Measurements from ENCODE around the gene LCN6. TPM values are rescaled to one million over a fixed set of nuclear protein-coding genes. Genes with fewer than 3 reads are reported as not detected.

Gene LCN6
- total RNA-seq, 4 donors from 2014 or later: 14.2 to 70.0 (median 42.9) TPM

DNA sequence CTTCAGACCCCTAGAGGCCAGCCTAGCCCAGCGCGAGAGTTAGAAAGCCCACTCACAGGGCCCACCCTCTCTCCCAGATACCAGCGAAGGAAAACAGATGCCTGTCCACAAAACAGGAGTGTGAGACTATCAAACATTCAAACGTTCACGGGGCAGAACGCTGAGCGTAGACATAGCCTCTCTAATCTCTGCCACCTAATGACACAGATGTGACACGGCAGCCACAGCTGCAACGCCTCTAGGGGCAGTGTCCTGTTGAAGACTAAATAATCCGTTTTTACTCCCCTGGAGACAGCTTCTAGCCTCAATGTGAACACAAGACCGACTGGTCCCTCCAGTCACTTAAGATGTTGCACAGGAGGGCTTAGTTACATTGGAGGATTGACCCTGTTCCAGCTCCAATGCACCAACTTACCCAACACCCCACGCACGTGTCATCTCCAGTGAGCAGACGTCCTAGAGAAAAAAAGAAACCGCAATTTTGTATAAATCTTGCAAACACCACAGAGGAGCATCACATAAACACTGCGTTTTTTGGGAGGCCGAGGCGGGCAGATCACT is 21.6 kb downstream of the LCN6 start:
- H3K27me3 ChIP-seq: no peaks in the 10 kb centered on the region
- peaks cover 0 to 68% (median 25%) of the 10 kb centered on the region in 4 donors for H3K4me1 ChIP-seq
- peaks cover 0 to 51% (median 21%) of the 10 kb centered on the region in 3 donors for H3K36me3 ChIP-seq
- DNase-seq (ENCODE audit: low spot score in 2 of 2): no peak
- H3K27ac ChIP-seq: peak overlapping the region in 1 of 4 donors; percentile 45
- H3K9me3 ChIP-seq: no peaks in the 10 kb centered on the region
- TF ChIP-seq, protein P1, sequence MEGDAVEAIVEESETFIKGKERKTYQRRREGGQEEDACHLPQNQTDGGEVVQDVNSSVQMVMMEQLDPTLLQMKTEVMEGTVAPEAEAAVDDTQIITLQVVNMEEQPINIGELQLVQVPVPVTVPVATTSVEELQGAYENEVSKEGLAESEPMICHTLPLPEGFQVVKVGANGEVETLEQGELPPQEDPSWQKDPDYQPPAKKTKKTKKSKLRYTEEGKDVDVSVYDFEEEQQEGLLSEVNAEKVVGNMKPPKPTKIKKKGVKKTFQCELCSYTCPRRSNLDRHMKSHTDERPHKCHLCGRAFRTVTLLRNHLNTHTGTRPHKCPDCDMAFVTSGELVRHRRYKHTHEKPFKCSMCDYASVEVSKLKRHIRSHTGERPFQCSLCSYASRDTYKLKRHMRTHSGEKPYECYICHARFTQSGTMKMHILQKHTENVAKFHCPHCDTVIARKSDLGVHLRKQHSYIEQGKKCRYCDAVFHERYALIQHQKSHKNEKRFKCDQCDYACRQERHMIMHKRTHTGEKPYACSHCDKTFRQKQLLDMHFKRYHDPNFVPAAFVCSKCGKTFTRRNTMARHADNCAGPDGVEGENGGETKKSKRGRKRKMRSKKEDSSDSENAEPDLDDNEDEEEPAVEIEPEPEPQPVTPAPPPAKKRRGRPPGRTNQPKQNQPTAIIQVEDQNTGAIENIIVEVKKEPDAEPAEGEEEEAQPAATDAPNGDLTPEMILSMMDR (IDR thresholded peaks at IDR 0.05): peak in 2 of 5 experiments; percentile 12 to 22
- TF ChIP-seq POLR2A (IDR thresholded peaks at IDR 0.05): no peak
- H3K4me3 ChIP-seq: peak overlapping the region; percentile 64 to 95 (median 76)
- 18 to 23% methylated on average over 18 of the region's 18 CpGs for WGBS, 2 donors

DNA sequence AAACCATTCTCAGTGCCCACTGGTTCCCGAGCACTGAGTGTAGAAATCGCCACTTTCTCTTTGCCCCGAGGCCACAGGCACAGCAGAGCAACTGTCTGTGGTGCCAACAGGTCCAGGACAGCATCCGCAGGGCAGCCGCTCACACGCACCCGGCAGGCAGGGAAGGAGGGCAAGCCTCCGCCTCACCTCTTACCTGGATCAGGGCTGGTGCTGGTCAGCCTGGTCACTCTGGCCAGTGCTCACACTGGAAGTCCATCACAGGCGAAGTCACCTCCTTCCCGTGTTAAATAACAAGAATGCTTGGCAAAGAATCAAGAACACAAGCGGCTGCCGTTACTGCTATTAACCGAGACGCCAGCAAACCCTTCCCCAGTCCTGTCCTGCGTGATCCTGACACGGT is 22.2 kb downstream of the LCN6 start:
- 73 to 75% methylated on average over 16 of the region's 16 CpGs for WGBS, 2 donors
- Histone ChIP-seq H3K4me3 (peak overlapping the region in 2 of 4 donors; percentile 64 to 95), H3K9me3 (no peaks in the 10 kb centered on the region), H3K27me3 (no peaks in the 10 kb centered on the region), H3K27ac (peak overlapping the region in 1 of 4 donors; percentile 45), H3K4me1 (peaks cover 0 to 74% (median 25%) of the 10 kb centered on the region in 4 donors), H3K36me3 (peaks cover 0 to 57% (median 21%) of the 10 kb centered on the region in 3 donors)
- TF ChIP-seq EP300 (IDR thresholded peaks at IDR 0.05) (no peak), POLR2A (IDR thresholded peaks at IDR 0.05) (no peak)
- DNase-seq (ENCODE audit: low spot score in 2 of 2): no peak

DNA sequence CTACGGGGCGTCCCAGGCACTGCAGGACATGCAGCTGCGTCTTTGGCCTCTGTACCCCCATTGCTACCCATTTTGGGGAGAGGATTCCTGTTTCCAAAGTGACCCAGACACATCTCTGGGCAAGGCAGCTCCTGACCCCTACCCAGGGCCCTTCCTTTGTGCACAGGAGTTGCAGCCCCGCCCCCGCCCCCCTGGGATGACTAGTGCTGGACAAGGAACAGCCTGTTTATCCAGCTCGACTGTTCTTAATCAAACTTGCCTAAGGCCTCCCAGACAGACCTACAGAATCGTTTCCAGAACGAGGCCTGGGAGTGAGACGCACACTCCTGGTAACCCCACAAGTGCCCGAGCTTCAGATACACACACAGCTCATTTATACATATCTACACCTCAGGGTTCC is 22.7 kb downstream of the LCN6 start:
- Histone ChIP-seq H3K4me1 (peaks cover 0 to 79% (median 27%) of the 10 kb centered on the region in 4 donors), H3K9me3 (no peaks in the 10 kb centered on the region), H3K27ac (peak overlapping the region in 1 of 4 donors; percentile 45), H3K36me3 (peaks cover 0 to 61% (median 21%) of the 10 kb centered on the region in 3 donors), H3K27me3 (no peaks in the 10 kb centered on the region), H3K4me3 (peak overlapping the region in 1 of 4 donors; percentile 95)
- TF ChIP-seq POLR2A (IDR thresholded peaks at IDR 0.05) (no peak), EP300 (IDR thresholded peaks at IDR 0.05) (no peak)
- TF ChIP-seq, protein P1 (IDR thresholded peaks at IDR 0.05): no peak
- no peak for DNase-seq (ENCODE audit: low spot score in 2 of 2)
- 68 to 71% methylated on average over 10 of the region's 10 CpGs for WGBS, 2 donors

DNA sequence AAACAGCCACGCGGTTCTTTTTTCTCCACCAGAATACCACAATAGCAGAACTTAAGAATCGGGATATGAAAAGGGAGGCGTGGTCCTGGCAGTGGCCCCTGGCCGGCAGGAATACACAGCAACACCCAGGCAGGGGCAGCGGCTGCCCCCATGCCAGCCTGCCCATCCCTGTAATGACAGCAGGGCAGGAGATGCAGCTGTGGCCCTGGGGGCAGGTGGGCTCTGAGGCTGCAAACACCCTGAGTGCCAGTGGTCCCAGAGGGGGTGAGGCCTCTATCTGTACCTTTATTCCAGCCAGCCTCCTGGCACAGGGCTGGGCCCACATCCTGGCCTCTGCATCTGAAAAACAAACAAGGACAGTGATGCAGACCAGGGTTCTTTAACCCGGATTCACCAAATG is 23.6 kb downstream of the LCN6 start:
- no peak for TF ChIP-seq POLR2A (IDR thresholded peaks at IDR 0.05)
- TF ChIP-seq, protein P1 (IDR thresholded peaks at IDR 0.05): no peak
- no peak for TF ChIP-seq EP300 (IDR thresholded peaks at IDR 0.05)
- Histone ChIP-seq H3K36me3 (peaks cover 0 to 61% (median 21%) of the 10 kb centered on the region in 3 donors), H3K27me3 (no peaks in the 10 kb centered on the region), H3K4me1 (peaks cover 0 to 84% (median 31%) of the 10 kb centered on the region in 4 donors), H3K4me3 (no peak overlapping the region), H3K27ac (no peak overlapping the region), H3K9me3 (no peaks in the 10 kb centered on the region)
- WGBS, 2 donors: 64 to 69% methylated on average over 7 of the region's 7 CpGs
- no peak for DNase-seq (ENCODE audit: low spot score in 2 of 2)

DNA sequence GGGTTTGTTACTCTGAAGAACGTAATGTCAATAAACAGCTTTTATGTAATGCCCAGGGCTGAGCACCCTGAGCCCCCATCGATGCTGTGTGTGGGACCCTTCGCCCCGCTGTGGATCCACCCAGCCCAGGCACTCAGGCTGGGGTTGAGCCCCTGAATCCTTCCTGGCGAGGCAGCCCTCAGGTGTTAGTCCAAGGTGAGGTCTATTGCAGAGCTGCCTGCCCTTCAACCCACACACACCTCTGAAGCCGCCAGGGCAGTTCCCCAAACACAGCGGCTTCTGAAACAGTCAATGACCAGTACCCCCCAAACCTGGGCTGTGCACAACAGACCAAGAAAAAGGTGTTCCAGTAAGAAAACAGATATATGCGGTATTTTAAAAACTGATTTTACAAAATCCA is 24.3 kb downstream of the LCN6 start:
- no peak overlapping the region for H3K4me3 ChIP-seq
- peaks cover 0 to 84% (median 34%) of the 10 kb centered on the region in 4 donors for H3K4me1 ChIP-seq
- H3K27ac ChIP-seq: no peak overlapping the region
- peaks cover 0 to 61% (median 21%) of the 10 kb centered on the region in 3 donors for H3K36me3 ChIP-seq
- no peak for TF ChIP-seq EP300 (IDR thresholded peaks at IDR 0.05)
- TF ChIP-seq POLR2A (IDR thresholded peaks at IDR 0.05): no peak
- TF ChIP-seq, protein P1 (IDR thresholded peaks at IDR 0.05): no peak
- WGBS, 2 donors: 90 to 96% methylated on average over 8 of the region's 8 CpGs
- H3K9me3 ChIP-seq: no peaks in the 10 kb centered on the region
- no peak for DNase-seq (ENCODE audit: low spot score in 2 of 2)
- H3K27me3 ChIP-seq: no peaks in the 10 kb centered on the region
